Left ventricle myocardium inferior (tissue), 1 donor: ENCODE measurements around the gene CGB7. TPM values are rescaled to one million over a fixed set of nuclear protein-coding genes. Genes with fewer than 3 reads are reported as not detected.

Experiments used
- DNase-seq: peaks from one replicate; pipeline ENCODE4 v3.0.0-alpha.2; 2020
- H3K27ac ChIP-seq: fragments of 200-600 bp; replicated peaks from 2 replicates; pipeline ENCODE4 v1.8.0; 2021
- H3K27me3 ChIP-seq: fragments of 200-600 bp; 2 replicates; pipeline ENCODE4 v1.8.0; 2021; ENCODE audit warnings: low read depth
- H3K36me3 ChIP-seq: fragments of 200-600 bp; 2 replicates; pipeline ENCODE4 v1.8.0; 2021
- H3K4me1 ChIP-seq: fragments of 200-600 bp; 2 replicates; pipeline ENCODE4 v1.8.0; 2021
- H3K4me3 ChIP-seq: fragments of 200-600 bp; 2 replicates; pipeline ENCODE4 v1.8.0; 2021; ENCODE audit warnings: mild to moderate bottlenecking, moderate library complexity
- H3K9me3 ChIP-seq: fragments of 200-600 bp; replicated peaks from 2 replicates; pipeline ENCODE4 v1.8.0; 2021
- intact Hi-C: fragments of 100-400 bp; cut with micrococcal nuclease; formaldehyde crosslinking; loops from one replicate; pipeline ENCODE4 v1.11.0; 2022
- total RNA-seq: library from RNA; stranded (reverse); fragmentation: NEBNext Ultra II Directional; extraction: Animal tissue kit (Norgen Biotek cat#: 25700); gene quantifications from one replicate; pipeline ENCODE4 v1.2.1, GENCODE V29; 2021
- TF ChIP-seq, protein P1 (sequence below): fragments of 200-600 bp; IDR thresholded peaks from 2 replicates; pipeline ENCODE4 v1.8.0; 2021; ENCODE audit warnings: antibody characterized with exemption, mild to moderate bottlenecking, borderline replicate concordance
- donor health status: DM: no; HTN: yes; CAD: no; lungs with severe emphysema.

The CGB7 gene
- total RNA-seq, 1 donor from 2014 or later: not detected

- H3K27ac ChIP-seq: no peak overlapping the region
- intact Hi-C loops: no loop called here
- H3K27me3 ChIP-seq: peaks cover 34% of the 10 kb centered on the region
- H3K9me3 ChIP-seq: no peaks in the 10 kb centered on the region
- peak; percentile 36 for DNase-seq
- peak overlapping the region; percentile 63 for H3K4me3 ChIP-seq
- H3K4me1 ChIP-seq: peaks cover 27% of the 10 kb centered on the region
- TF ChIP-seq, protein P1, sequence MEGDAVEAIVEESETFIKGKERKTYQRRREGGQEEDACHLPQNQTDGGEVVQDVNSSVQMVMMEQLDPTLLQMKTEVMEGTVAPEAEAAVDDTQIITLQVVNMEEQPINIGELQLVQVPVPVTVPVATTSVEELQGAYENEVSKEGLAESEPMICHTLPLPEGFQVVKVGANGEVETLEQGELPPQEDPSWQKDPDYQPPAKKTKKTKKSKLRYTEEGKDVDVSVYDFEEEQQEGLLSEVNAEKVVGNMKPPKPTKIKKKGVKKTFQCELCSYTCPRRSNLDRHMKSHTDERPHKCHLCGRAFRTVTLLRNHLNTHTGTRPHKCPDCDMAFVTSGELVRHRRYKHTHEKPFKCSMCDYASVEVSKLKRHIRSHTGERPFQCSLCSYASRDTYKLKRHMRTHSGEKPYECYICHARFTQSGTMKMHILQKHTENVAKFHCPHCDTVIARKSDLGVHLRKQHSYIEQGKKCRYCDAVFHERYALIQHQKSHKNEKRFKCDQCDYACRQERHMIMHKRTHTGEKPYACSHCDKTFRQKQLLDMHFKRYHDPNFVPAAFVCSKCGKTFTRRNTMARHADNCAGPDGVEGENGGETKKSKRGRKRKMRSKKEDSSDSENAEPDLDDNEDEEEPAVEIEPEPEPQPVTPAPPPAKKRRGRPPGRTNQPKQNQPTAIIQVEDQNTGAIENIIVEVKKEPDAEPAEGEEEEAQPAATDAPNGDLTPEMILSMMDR: peak; percentile 66
- H3K36me3 ChIP-seq: peaks cover 29% of the 10 kb centered on the region
Measured at GRCh38 chr19:49017666-49018351, 39.7 kb downstream of the CGB7 start.

- no peak for DNase-seq
- Histone ChIP-seq H3K9me3 (no peaks in the 10 kb centered on the region), H3K27ac (no peak within 1 kb of the TSS), H3K4me3 (peak within 1 kb of the TSS; percentile 63), H3K4me1 (peaks cover 27% of the 10 kb centered on the region), H3K27me3 (peaks cover 30% of the 10 kb centered on the region), H3K36me3 (peaks cover 33% of the 10 kb centered on the region)
- intact Hi-C loops: no loop called here
- TF ChIP-seq, protein P1: no peak
Measured at GRCh38 chr19:49017041-49017665, 40.4 kb downstream of the CGB7 start, which contains the start of gene LHB. TSS of gene LHB (minus strand) at chr19:49017091. CDS start at chr19:49017081, 10 bp downstream.

- TF ChIP-seq, protein P1: no peak
- intact Hi-C loops: no loop called here
- H3K4me1 ChIP-seq: peaks cover 27% of the 10 kb centered on the region
- H3K27ac ChIP-seq: no peak overlapping the region
- no peaks in the 10 kb centered on the region for H3K9me3 ChIP-seq
- H3K36me3 ChIP-seq: peaks cover 42% of the 10 kb centered on the region
- H3K4me3 ChIP-seq: no peak overlapping the region
- DNase-seq: no peak
- H3K27me3 ChIP-seq: peaks cover 29% of the 10 kb centered on the region
Measured at GRCh38 chr19:49016067-49016839, 41.3 kb downstream of the CGB7 start.

GRCh38 chr19:49014870-49015255, 42.7 kb downstream of the CGB7 start:
- intact Hi-C loops: no loop called here
- TF ChIP-seq, protein P1: no peak
- H3K36me3 ChIP-seq: peaks cover 56% of the 10 kb centered on the region
- no peak overlapping the region for H3K27ac ChIP-seq
- H3K4me1 ChIP-seq: peaks cover 27% of the 10 kb centered on the region
- H3K9me3 ChIP-seq: no peaks in the 10 kb centered on the region
- peaks cover 29% of the 10 kb centered on the region for H3K27me3 ChIP-seq
- H3K4me3 ChIP-seq: no peak overlapping the region
- no peak for DNase-seq

DNA sequence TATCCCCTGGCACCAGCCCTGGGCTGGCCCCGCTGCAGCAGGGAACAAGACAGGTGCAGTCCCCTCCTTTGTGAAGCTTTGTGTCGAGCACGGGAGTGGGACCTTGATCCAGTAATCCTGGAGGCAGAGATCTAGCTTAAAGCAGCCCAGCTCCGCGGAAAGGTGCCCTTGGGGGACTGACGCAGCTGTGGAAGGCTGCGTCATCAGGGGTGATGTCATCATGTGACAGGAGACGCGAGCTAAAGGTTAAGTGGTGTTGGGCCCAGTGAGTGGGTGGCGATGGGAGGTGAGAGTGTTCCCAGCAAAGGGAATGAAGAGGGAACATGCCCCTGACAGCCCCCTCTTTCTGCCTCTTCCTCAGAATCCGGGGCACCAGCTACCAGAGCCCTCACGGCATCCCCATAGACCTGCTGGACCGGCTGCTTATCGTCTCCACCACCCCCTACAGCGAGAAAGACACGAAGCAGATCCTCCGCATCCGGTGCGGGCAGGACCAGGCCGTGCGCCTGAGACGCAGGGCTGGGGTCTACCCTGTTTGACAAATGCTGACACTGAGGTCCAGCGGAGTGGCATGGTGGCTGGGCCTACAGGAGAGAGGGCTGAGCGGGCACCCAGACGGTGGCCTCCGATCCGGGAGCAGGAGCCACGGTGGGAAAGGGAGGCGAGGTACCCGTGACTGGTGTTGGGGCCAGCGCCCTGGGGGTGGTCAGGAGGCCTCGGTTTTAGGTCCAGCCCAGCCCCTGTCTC, 43.3 kb downstream of the CGB7 start:
- no peak overlapping the region for H3K27ac ChIP-seq
- H3K4me1 ChIP-seq: peaks cover 22% of the 10 kb centered on the region
- no peak overlapping the region for H3K4me3 ChIP-seq
- intact Hi-C loops: no loop called here
- peaks cover 62% of the 10 kb centered on the region for H3K36me3 ChIP-seq
- TF ChIP-seq, protein P1: no peak
- DNase-seq: no peak
- no peaks in the 10 kb centered on the region for H3K9me3 ChIP-seq
- peaks cover 23% of the 10 kb centered on the region for H3K27me3 ChIP-seq
